HG02981 (cell line): ENCODE measurements around the gene PCDH9.
"Not testable (repeated sequence)": the region's sequence is repeated elsewhere in the genome, so short reads cannot be mapped to it uniquely, and the experiment has no call there.

Source experiments
- ATAC-seq: cut with Tn5 transposase; IDR thresholded peaks from one replicate; pipeline ENCODE4 v1.9.1; 2021; ENCODE audit warnings: mild to moderate bottlenecking, moderate library complexity; ENCODE audit not compliant: unreplicated experiment

The PCDH9 gene

GRCh38 chr13:66803013-66803807 is 426.9 kb downstream of the PCDH9 start:
- no peak for ATAC-seq

GRCh38 chr13:66795636-66796035 is 434.5 kb downstream of the PCDH9 start:
- no peak for ATAC-seq

- peak; percentile 87 for ATAC-seq
Measured at GRCh38 chr13:66794340-66795031, 435.6 kb downstream of the PCDH9 start.

GRCh38 chr13:66790861-66791260 is 439.3 kb downstream of the PCDH9 start:
- ATAC-seq: no peak

DNA sequence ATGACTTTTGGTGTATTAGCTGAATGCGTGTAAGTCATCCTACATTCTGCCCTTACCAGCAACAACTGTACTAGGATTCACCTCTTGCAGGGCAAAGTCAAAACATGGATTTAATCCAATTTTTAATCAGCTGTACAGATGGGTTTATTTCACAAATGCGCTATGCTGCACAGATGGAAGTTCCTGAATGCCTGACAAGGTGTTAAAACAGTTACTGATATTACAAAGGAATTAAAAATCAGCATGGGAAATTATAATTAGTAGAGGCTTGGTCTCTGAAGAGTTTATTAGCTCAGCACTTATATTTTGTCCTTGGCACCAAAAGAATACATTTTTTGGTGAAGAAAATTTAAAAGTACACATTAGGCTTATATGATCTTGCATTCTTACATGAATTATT is 448.9 kb downstream of the PCDH9 start:
- ATAC-seq: no peak

GRCh38 chr13:66780814-66781213 is 449.3 kb downstream of the PCDH9 start:
- ATAC-seq: no peak

- ATAC-seq: no peak
Measured at GRCh38 chr13:66778461-66778860, 451.7 kb downstream of the PCDH9 start.

DNA sequence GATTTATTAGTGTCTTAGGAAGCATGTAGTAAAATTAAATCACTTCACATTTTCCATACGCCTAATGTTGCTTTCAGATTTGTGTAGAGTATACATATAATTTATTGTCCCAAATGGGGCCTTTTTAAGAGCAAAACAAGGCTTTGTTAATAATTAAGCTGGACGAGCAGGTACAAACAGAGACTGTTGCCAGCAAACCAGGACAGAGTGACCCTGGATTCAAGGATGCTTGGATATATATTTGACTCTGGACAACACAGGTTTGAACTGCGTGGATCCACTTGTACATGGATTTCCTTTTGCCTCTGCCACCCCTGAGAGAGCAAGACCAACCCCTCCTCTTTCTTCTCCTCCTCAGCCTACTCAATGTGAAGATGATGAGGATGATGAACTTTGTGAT is 454.9 kb downstream of the PCDH9 start:
- ATAC-seq: no peak

GRCh38 chr13:66774046-66774445 is 456.1 kb downstream of the PCDH9 start:
- no peak for ATAC-seq

GRCh38 chr13:66765559-66765958 is 464.6 kb downstream of the PCDH9 start:
- ATAC-seq: no peak

- ATAC-seq: not testable (repeated sequence)
Measured at GRCh38 chr13:66760678-66761077, 469.5 kb downstream of the PCDH9 start.

DNA sequence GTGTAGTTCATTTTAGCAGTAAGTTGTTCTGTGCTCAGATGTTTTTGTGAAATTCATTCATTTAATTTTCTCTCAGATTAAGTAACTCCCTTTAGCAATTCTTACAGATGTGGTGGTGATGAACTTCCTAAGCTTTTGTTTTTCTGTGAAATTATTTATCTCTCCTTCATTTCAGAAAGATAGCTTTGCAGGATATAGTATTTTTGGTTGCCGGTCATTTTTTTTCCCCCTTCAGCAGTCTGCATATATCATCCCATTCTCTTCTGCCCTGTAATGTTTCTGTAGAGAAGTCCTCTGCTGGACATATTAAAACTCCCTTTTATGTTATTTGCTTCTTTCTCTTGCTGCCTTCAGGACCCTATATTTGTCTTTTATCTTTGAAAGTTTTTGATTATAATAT is 470.2 kb downstream of the PCDH9 start:
- no peak for ATAC-seq

DNA sequence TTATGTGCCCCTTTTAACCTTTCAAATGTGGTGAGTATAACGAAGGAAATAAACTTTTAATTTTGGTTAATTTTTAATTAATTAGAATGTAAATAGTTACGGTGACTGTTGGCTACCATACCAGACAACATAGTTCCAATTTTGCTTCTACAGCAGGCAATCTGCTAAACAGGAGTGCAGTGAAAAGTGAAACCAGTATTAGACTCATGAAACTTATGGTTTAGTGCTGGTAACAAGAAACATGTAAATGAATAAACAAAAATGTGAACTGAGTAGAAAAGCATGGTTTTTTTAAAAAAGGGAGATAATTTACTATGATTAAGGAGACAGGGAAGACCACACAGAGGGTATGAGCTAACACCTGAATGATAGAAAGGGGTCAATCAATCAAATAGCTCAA is 478.4 kb downstream of the PCDH9 start:
- peak; percentile 87 for ATAC-seq

DNA sequence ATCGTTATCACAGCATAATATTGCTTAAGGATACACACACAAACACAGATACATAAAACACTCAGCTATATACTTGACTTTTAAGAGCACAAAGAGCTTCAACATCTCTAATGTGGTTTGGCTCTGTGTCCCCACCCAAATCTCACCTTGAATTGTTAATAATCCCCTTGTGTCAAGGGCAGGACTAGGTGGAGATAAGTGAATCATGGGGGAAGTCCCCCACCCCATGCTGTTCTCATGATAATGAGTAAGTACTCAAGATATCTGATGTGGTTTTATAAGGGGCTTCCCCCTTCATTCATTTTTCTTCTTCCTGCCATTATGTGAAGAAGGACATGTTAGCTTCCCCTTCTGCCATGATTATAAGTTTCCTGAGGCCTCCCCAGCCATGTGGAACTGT is 481.4 kb downstream of the PCDH9 start:
- ATAC-seq: no peak

DNA sequence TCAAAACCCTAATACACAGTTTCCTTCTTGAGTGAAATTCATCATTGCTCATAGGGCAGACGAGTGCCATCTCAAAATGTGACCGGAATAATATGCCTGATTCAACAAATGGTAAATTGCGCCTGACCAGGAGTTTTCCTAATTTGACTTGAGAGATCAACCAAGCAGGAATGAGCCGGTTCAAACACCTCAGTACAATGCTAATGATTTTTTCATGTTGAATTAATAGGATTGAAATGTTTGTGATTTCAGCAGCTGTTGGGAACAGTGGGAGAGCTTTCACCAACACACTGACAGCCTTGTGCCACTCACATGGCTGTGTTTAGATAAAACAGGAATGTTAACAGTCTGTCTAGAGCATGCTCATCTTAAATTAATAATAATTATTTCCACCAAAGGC is 484.8 kb downstream of the PCDH9 start:
- no peak for ATAC-seq

GRCh38 chr13:66723576-66723975 is 506.6 kb downstream of the PCDH9 start:
- no peak for ATAC-seq

- ATAC-seq: no peak
Measured at GRCh38 chr13:66716538-66716937, 513.6 kb downstream of the PCDH9 start.

DNA sequence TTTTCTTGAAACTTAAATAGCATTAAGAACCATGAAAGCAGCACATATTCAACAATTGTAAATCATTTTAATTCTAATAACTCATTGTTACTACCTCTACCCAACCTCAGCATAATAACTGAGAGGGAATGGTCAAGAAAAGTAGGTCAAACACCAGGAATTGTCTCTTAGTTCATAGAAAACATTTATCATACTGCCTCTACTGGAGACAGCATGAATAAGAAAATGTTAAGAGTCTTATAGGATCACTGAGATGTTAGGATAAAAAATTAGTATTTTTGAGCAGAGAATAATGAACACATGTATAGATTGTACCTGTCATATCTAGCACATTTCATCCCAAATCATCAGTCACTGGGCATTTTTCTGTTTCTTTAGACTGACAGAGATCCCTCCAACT is 515.3 kb downstream of the PCDH9 start:
- ATAC-seq: no peak

GRCh38 chr13:66704110-66704509 is 526.0 kb downstream of the PCDH9 start:
- ATAC-seq: no peak

DNA sequence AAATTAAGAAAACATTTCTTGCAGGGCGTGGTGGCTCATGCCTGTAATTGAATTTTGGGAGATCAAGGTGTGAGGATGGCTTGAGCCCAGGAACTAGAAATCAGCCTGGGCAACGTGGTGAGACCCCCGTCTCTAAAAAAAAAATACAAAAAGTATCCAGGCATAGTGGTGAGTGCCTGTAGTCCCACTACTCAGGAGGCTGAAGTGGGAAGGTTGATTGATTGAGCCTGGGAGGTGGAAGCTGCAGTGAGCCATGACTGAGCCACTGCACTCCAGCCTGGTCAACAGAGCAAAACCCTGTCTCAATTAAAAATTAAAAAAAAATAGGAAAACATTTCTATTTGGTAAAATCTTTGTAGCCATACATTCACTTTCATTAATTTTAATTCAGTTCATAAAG is 526.5 kb downstream of the PCDH9 start:
- ATAC-seq: no peak

- ATAC-seq: no peak
Measured at GRCh38 chr13:66700117-66700601, 530.0 kb downstream of the PCDH9 start.

GRCh38 chr13:66693656-66694055 is 536.5 kb downstream of the PCDH9 start:
- no peak for ATAC-seq
